Fibroblast of villous mesenchyme (primary cell): Measurements from ENCODE around the gene PIGK. TPM values are rescaled to one million over a fixed set of nuclear protein-coding genes. Genes with fewer than 3 reads are reported as not detected.

ENCODE experiments used
- DNase-seq: peaks from one replicate; pipeline ENCODE4 v3.0.0-alpha.2; 2010; ENCODE audit warnings: low read depth
- H3K4me3 ChIP-seq: 2 replicates; pipeline ENCODE4 v1.5.1; 2011; ENCODE audit warnings: low read depth, mild to moderate bottlenecking, low read length
- total RNA-seq: library from RNA; depleted of rRNA; stranded (reverse); fragments of >200 nt; gene quantifications from 2 replicates; pipeline ENCODE4 v1.2.3, GENCODE V29; 2012
- TF ChIP-seq, protein P1 (sequence below): IDR thresholded peaks from 2 replicates; pipeline ENCODE4 v1.5.1; 2012; ENCODE audit warnings: low read depth, mild to moderate bottlenecking, low read length; ENCODE audit not compliant: insufficient read depth

The PIGK gene
- total RNA-seq, 1 donor = 32.8 TPM

- TF ChIP-seq, protein P1, sequence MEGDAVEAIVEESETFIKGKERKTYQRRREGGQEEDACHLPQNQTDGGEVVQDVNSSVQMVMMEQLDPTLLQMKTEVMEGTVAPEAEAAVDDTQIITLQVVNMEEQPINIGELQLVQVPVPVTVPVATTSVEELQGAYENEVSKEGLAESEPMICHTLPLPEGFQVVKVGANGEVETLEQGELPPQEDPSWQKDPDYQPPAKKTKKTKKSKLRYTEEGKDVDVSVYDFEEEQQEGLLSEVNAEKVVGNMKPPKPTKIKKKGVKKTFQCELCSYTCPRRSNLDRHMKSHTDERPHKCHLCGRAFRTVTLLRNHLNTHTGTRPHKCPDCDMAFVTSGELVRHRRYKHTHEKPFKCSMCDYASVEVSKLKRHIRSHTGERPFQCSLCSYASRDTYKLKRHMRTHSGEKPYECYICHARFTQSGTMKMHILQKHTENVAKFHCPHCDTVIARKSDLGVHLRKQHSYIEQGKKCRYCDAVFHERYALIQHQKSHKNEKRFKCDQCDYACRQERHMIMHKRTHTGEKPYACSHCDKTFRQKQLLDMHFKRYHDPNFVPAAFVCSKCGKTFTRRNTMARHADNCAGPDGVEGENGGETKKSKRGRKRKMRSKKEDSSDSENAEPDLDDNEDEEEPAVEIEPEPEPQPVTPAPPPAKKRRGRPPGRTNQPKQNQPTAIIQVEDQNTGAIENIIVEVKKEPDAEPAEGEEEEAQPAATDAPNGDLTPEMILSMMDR = no peak
- DNase-seq = no peak
- H3K4me3 ChIP-seq = no peak overlapping the region
Measured at GRCh38 chr1:77104672-77105071, 114.6 kb downstream of the PIGK start.

DNA sequence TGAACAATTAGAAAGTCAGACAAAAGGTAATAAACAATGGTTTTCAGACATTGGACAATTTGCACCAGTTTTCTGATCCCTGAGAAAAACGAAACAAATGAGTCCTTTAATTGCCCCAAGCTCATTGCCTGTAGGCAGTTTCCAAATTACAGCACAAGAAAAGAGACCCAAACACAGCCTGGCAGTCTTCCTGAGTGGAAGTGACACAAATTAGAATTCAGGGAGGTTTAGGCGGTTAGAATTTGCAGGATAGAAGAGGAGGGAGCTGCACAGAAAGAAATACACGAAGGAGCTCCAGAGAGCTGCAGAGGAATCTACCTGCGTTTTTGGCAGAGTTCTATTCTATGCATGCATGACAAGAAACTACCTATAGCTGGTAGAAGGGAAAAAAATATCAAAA is 115.7 kb downstream of the PIGK start:
- TF ChIP-seq, protein P1 = no peak
- H3K4me3 ChIP-seq = no peak overlapping the region
- no peak for DNase-seq

- no peak overlapping the region for H3K4me3 ChIP-seq
- DNase-seq = no peak
- TF ChIP-seq, protein P1 = no peak
Measured at GRCh38 chr1:77100875-77101274, 118.4 kb downstream of the PIGK start.

GRCh38 chr1:77096496-77097255 is 122.6 kb downstream of the PIGK start:
- H3K4me3 ChIP-seq = no peak overlapping the region
- DNase-seq = no peak
- TF ChIP-seq, protein P1 = no peak

GRCh38 chr1:77095236-77095635 is 124.0 kb downstream of the PIGK start:
- TF ChIP-seq, protein P1 = no peak
- DNase-seq = no peak
- no peak overlapping the region for H3K4me3 ChIP-seq

- no peak for DNase-seq
- TF ChIP-seq, protein P1 = no peak
- H3K4me3 ChIP-seq = no peak overlapping the region
Measured at GRCh38 chr1:77089756-77090155, 129.5 kb downstream of the PIGK start.

GRCh38 chr1:77085109-77085508 is 134.1 kb downstream of the PIGK start:
- DNase-seq = no peak
- no peak overlapping the region for H3K4me3 ChIP-seq
- TF ChIP-seq, protein P1 = no peak
